A673 (cell line): ENCODE results near the gene PPP1R13L. TPM values are rescaled to one million over a fixed set of nuclear protein-coding genes. Genes with fewer than 3 reads are reported as not detected.

Experiments used
- BruUV-seq: library from RNA; stranded (reverse); fragments of 400-500 nt; replicated peaks from 2 replicates; lab custom pipeline; 2021; lab: Mats Ljungman, UMichigan
- CTCF ChIA-PET: fragments of 300-600 bp; sonication (Branson Sonifier 250); formaldehyde crosslinking; loops from one replicate; lab custom pipeline; 2022; ENCODE audit warnings: antibody characterized with exemption; lab: Charles Lee
- POLR2A ChIA-PET: fragments of 300-600 bp; sonication (Branson Sonifier 250); formaldehyde crosslinking; loops from one replicate; lab custom pipeline; 2022; ENCODE audit warnings: antibody characterized with exemption; ENCODE audit not compliant: low non-redundant PET; lab: Charles Lee
- DNase-seq: peaks from one replicate; pipeline ENCODE4 v3.0.0-alpha.2; 2015; ENCODE audit warnings: low spot score
- H3K27ac ChIP-seq: fragments of 200-600 bp; sonication (generic); 2 replicates; pipeline ENCODE4 v1.5.1; 2016; ENCODE audit warnings: mixed run types, low read depth, mild to moderate bottlenecking, mixed read lengths, antibody characterized with exemption, low read length; ENCODE audit not compliant: poor library complexity, severe bottlenecking
- H3K27me3 ChIP-seq: fragments of 200-600 bp; sonication (generic); replicated peaks from 2 replicates; pipeline ENCODE4 v1.6.1; 2017; ENCODE audit warnings: mixed run types, low read depth, mild to moderate bottlenecking, mixed read lengths, antibody characterized with exemption, low read length; ENCODE audit not compliant: insufficient read depth, poor library complexity
- H3K36me3 ChIP-seq: fragments of 200-600 bp; sonication (generic); 2 replicates; pipeline ENCODE4 v1.6.1; 2016; ENCODE audit warnings: mixed run types, mild to moderate bottlenecking, mixed read lengths, antibody characterized with exemption, low read length; ENCODE audit not compliant: insufficient read depth, poor library complexity, severe bottlenecking
- H3K4me1 ChIP-seq: fragments of 200-600 bp; sonication (generic); 2 replicates; pipeline ENCODE4 v1.6.1; 2017; ENCODE audit warnings: mixed run types, mild to moderate bottlenecking, mixed read lengths, antibody characterized with exemption, low read length; ENCODE audit not compliant: insufficient read depth, poor library complexity, severe bottlenecking
- H3K4me3 ChIP-seq: fragments of 200-600 bp; sonication (generic); 2 replicates; pipeline ENCODE4 v1.5.1; 2016; ENCODE audit warnings: low read depth, mixed run types, mild to moderate bottlenecking, mixed read lengths, low read length; ENCODE audit not compliant: poor library complexity, severe bottlenecking
- H3K9me3 ChIP-seq: fragments of 200-600 bp; sonication (generic); 2 replicates; pipeline ENCODE4 v1.6.1; 2016; ENCODE audit warnings: mixed run types, low read depth, mild to moderate bottlenecking, mixed read lengths, antibody characterized with exemption, low read length; ENCODE audit not compliant: poor library complexity, severe bottlenecking
- EZH2 ChIP-seq: fragments of 200-600 bp; sonication (generic); IDR thresholded peaks from 2 replicates; pipeline ENCODE4 v1.6.1; 2017; ENCODE audit warnings: borderline replicate concordance, low read depth, mild to moderate bottlenecking, mixed read lengths, antibody characterized with exemption, low read length; ENCODE audit not compliant: poor library complexity, severe bottlenecking
- intact Hi-C: fragments of 100-400 bp; cut with micrococcal nuclease; formaldehyde crosslinking; loops from one replicate; pipeline ENCODE4 v1.10.0; 2022; ENCODE audit not compliant: unreplicated experiment
- total RNA-seq: library from RNA; stranded (reverse); gene quantifications from 2 replicates; pipeline ENCODE4 v1.2.3, GENCODE V29; 2021
- TF ChIP-seq, protein P1 (sequence below): fragments of 300-800, 200-600 bp; sonication (generic); conservative IDR thresholded peaks from 2 replicates; pipeline ENCODE4 v1.5.1; 2017; ENCODE audit warnings: low read depth, mild to moderate bottlenecking, antibody characterized with exemption, low read length, moderate library complexity, mixed read lengths

Gene PPP1R13L
- total RNA-seq, 1 experiment from 2014 or later: 5.5 TPM

DNA sequence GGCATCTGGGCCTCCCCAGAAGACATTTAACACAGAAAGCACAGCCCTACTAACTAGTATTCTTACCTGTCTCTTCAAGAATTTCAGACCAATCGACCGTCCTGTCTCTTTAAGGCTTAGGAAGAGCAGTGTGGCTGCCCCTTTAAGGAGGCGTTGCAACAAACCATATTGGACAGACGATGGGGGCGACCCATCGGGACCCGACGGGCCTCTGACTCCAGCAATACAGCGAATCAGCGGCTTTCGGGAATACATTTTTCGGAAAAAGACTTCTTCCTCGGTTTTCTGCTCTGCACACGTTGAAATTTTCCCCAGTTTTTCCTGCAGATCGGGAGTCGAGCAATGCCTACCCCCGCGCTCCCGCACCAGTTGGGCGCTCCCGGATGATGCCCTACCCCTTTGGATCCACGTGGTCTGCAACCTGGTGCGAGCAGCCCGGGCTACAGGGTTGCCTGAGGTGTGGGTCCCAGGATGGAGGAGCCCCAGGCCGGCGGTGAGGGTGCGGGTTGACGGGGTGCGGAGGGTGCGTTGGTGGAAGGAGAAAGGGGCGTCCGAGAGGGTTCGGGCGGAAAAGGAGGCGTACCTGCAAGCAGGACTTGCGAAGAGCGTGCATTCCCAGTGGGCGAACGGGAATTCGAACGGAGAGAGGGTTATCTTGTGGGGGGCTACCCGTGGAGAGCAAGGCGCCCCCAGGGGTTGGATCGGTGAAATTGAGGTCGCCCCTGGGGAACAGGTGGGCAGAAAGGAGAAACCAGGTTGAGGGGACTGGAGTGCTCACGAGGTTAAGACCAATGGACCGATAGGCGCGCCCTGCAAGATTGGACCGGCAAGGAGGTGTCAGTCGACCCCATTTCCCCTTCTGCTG, 1.6 kb upstream of the PPP1R13L start, which contains the start of gene POLR1G:
POLR1G (plus strand) TSS at position 419 of the 865 bp plus-strand sequence; CDS start at position 472, 53 bp downstream.
- POLR2A ChIA-PET: interaction anchor here (0.6 to 0.7 kb wide), 2 partner anchors 26 to 405 kb away, joined by 3 read pairs; partner anchors contain the start of gene RELB
- intact Hi-C loops: no loop called here
- CTCF ChIA-PET: no interaction called here

DNA sequence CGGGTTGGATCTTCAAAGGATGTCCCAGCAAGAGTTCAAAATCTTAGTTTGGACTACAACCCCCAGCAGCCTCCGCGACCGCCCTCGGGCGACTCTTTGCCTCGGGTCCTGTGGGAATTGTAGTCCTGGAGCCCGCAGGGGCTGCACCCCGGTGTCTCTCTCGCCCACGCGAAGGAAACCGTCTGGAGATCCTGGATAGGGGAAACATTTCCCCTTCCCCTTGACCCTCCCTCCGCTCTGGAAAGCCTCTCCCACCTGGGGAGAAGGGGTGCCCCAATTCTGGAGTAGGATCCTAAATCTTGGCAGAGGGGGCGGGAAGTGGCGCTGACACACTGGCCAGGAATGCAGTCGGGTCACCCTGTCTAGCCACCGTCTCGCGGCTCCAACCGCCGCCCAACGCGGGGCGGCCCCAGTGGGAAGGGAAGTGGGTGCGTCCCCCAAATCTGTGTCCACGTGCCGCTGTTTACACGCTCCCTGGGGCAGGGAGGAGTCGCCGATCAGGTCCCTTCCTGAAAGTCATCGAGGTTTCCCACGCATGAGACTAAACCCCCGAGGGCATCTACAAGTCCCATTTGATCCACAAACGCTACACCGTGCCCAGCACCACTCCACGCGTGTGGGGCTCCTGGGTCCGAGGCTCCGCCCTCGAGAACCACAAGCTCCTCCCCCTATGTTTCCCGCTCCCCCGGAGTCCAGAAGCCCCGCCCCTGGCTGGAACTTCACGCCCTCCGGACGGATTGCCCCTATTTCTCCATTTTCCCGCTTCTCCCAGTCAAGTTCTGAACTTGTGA, 761 bp upstream of the PPP1R13L start:
- H3K36me3 ChIP-seq: no peaks in the 10 kb centered on the region
- H3K27me3 ChIP-seq: no peaks in the 10 kb centered on the region
- peaks cover 10% of the 10 kb centered on the region for H3K4me1 ChIP-seq
- peak overlapping the region; percentile 96 for H3K27ac ChIP-seq
- DNase-seq: peak; percentile 97
- POLR2A ChIA-PET: interaction anchor here (0.6 to 0.7 kb wide), 2 partner anchors 27 to 404 kb away, joined by 3 read pairs; partner anchors contain the start of gene RELB
- H3K4me3 ChIP-seq: peak overlapping the region; percentile 68
- CTCF ChIA-PET: interaction anchor here (0.6 kb wide), 1 partner anchor 22 kb away, joined by 4 read pairs; no protein-coding TSS in a partner anchor
- H3K9me3 ChIP-seq: no peaks in the 10 kb centered on the region
- intact Hi-C loops: no loop called here
- no TSS peak for BruUV-seq
- no peak for TF ChIP-seq EZH2
- TF ChIP-seq, protein P1, sequence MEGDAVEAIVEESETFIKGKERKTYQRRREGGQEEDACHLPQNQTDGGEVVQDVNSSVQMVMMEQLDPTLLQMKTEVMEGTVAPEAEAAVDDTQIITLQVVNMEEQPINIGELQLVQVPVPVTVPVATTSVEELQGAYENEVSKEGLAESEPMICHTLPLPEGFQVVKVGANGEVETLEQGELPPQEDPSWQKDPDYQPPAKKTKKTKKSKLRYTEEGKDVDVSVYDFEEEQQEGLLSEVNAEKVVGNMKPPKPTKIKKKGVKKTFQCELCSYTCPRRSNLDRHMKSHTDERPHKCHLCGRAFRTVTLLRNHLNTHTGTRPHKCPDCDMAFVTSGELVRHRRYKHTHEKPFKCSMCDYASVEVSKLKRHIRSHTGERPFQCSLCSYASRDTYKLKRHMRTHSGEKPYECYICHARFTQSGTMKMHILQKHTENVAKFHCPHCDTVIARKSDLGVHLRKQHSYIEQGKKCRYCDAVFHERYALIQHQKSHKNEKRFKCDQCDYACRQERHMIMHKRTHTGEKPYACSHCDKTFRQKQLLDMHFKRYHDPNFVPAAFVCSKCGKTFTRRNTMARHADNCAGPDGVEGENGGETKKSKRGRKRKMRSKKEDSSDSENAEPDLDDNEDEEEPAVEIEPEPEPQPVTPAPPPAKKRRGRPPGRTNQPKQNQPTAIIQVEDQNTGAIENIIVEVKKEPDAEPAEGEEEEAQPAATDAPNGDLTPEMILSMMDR: no peak

More for the DNA sequence above, 1.6 kb upstream of the PPP1R13L start, which contains the start of gene POLR1G:
- no peak for TF ChIP-seq EZH2
- TF ChIP-seq, protein P1: no peak
- H3K4me3 ChIP-seq: peak within 1 kb of the TSS; percentile 68
- H3K36me3 ChIP-seq: no peaks in the 10 kb centered on the region
- BruUV-seq: TSS peak; percentile 12
- peak; percentile 92 for DNase-seq
- H3K27ac ChIP-seq: peak within 1 kb of the TSS; percentile 96
- H3K9me3 ChIP-seq: no peaks in the 10 kb centered on the region
- peaks cover 10% of the 10 kb centered on the region for H3K4me1 ChIP-seq
- no peaks in the 10 kb centered on the region for H3K27me3 ChIP-seq
